ENCODE measurements around the gene CCDC50.

GRCh38 chr3:191338177-191338488 lies 8.9 kb downstream of the CCDC50 start:
- TF ChIP-seq, protein P1, sequence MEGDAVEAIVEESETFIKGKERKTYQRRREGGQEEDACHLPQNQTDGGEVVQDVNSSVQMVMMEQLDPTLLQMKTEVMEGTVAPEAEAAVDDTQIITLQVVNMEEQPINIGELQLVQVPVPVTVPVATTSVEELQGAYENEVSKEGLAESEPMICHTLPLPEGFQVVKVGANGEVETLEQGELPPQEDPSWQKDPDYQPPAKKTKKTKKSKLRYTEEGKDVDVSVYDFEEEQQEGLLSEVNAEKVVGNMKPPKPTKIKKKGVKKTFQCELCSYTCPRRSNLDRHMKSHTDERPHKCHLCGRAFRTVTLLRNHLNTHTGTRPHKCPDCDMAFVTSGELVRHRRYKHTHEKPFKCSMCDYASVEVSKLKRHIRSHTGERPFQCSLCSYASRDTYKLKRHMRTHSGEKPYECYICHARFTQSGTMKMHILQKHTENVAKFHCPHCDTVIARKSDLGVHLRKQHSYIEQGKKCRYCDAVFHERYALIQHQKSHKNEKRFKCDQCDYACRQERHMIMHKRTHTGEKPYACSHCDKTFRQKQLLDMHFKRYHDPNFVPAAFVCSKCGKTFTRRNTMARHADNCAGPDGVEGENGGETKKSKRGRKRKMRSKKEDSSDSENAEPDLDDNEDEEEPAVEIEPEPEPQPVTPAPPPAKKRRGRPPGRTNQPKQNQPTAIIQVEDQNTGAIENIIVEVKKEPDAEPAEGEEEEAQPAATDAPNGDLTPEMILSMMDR (conservative IDR thresholded peaks at IDR 0.05; ENCODE audit: low read length) = no peak
- TF ChIP-seq EZH2phosphoT487 (IDR thresholded peaks at IDR 0.05; ENCODE audit: borderline replicate concordance) = no peak

Data from Loucy (cell line).